GM19238 (cell line): Measurements from ENCODE around the gene EXD2.
"Not testable (repeated sequence)": the region's sequence is repeated elsewhere in the genome, so short reads cannot be mapped to it uniquely, and the experiment has no call there.

Source experiments
- DNase-seq: peaks from one replicate; pipeline ENCODE4 v3.0.0; 2011; ENCODE audit warnings: low spot score; ENCODE audit not compliant: insufficient read length

The EXD2 gene

GRCh38 chr14:69249603-69250002, 58.3 kb downstream of the EXD2 start:
- no peak for DNase-seq

GRCh38 chr14:69252851-69253250, 61.6 kb downstream of the EXD2 start:
- no peak for DNase-seq

- no peak for DNase-seq
Measured at GRCh38 chr14:69259168-69259526, 67.8 kb downstream of the EXD2 start.

GRCh38 chr14:69259527-69260189, 68.4 kb downstream of the EXD2 start, which contains the start of gene GALNT16:
GALNT16 (plus strand) TSS chr14:69260158; CDS start chr14:69260291, 133 bp downstream.
- DNase-seq = no peak

GRCh38 chr14:69260190-69260860, 69.0 kb downstream of the EXD2 start:
- no peak for DNase-seq

- DNase-seq = peak; percentile 79
Measured at GRCh38 chr14:69260861-69261564, 69.7 kb downstream of the EXD2 start.

- DNase-seq = no peak
Measured at GRCh38 chr14:69261761-69262331, 70.5 kb downstream of the EXD2 start.

GRCh38 chr14:69262516-69262915, 71.2 kb downstream of the EXD2 start:
- no peak for DNase-seq

GRCh38 chr14:69263364-69263763, 72.1 kb downstream of the EXD2 start:
- no peak for DNase-seq

GRCh38 chr14:69263771-69264170, 72.5 kb downstream of the EXD2 start:
- no peak for DNase-seq

GRCh38 chr14:69266572-69267345, 75.5 kb downstream of the EXD2 start:
- DNase-seq = no peak

- DNase-seq = no peak
Measured at GRCh38 chr14:69267492-69267891, 76.2 kb downstream of the EXD2 start.

GRCh38 chr14:69268223-69268622, 76.9 kb downstream of the EXD2 start:
- DNase-seq = no peak

- DNase-seq = no peak
Measured at GRCh38 chr14:69268763-69269162, 77.5 kb downstream of the EXD2 start.

- DNase-seq = no peak
Measured at GRCh38 chr14:69269381-69269780, 78.1 kb downstream of the EXD2 start.

- DNase-seq = no peak
Measured at GRCh38 chr14:69270097-69270496, 78.8 kb downstream of the EXD2 start.

- no peak for DNase-seq
Measured at GRCh38 chr14:69270795-69271708, 79.8 kb downstream of the EXD2 start.

- no peak for DNase-seq
Measured at GRCh38 chr14:69274321-69274720, 83.0 kb downstream of the EXD2 start.

GRCh38 chr14:69275331-69275730, 84.0 kb downstream of the EXD2 start:
- no peak for DNase-seq

- DNase-seq = not testable (repeated sequence)
Measured at GRCh38 chr14:69277356-69277755, 86.1 kb downstream of the EXD2 start.
